ENCODE results near the gene RFNG.

The RFNG gene

GRCh38 chr17:82061047-82061925, 9.7 kb upstream of the RFNG start:
- TF ChIP-seq CTCF (IDR thresholded peaks at IDR 0.05; ENCODE audit: borderline replicate concordance, control extremely low read depth, extremely low read depth, insufficient read depth, missing control alignments), result no peak
- DNase-seq (ENCODE audit: low spot score), result no peak
- in situ Hi-C loops (cut with MboI; ENCODE audit: low sequenced_read_pairs, unreplicated experiment), result no loop called here

GRCh38 chr17:82060614-82061013, 9.0 kb upstream of the RFNG start:
- TF ChIP-seq CTCF (IDR thresholded peaks at IDR 0.05; ENCODE audit: borderline replicate concordance, control extremely low read depth, extremely low read depth, insufficient read depth, missing control alignments), result no peak
- DNase-seq (ENCODE audit: low spot score), result no peak
- in situ Hi-C loops (cut with MboI; ENCODE audit: low sequenced_read_pairs, unreplicated experiment), result no loop called here

GRCh38 chr17:82060001-82060380, 8.4 kb upstream of the RFNG start:
- no peak for TF ChIP-seq CTCF (IDR thresholded peaks at IDR 0.05; ENCODE audit: borderline replicate concordance, control extremely low read depth, extremely low read depth, insufficient read depth, missing control alignments)
- DNase-seq (ENCODE audit: low spot score), result no peak
- in situ Hi-C loops (cut with MboI; ENCODE audit: low sequenced_read_pairs, unreplicated experiment), result no loop called here

- no peak for TF ChIP-seq CTCF (IDR thresholded peaks at IDR 0.05; ENCODE audit: borderline replicate concordance, control extremely low read depth, extremely low read depth, insufficient read depth, missing control alignments)
- in situ Hi-C loops (cut with MboI; ENCODE audit: low sequenced_read_pairs, unreplicated experiment), result no loop called here
- no peak for DNase-seq (ENCODE audit: low spot score)
These were observed 7.8 kb upstream of the RFNG start for GRCh38 chr17:82059272-82060000.

- in situ Hi-C loops (cut with MboI; ENCODE audit: low sequenced_read_pairs, unreplicated experiment), result no loop called here
- no peak for TF ChIP-seq CTCF (IDR thresholded peaks at IDR 0.05; ENCODE audit: borderline replicate concordance, control extremely low read depth, extremely low read depth, insufficient read depth, missing control alignments)
- DNase-seq (ENCODE audit: low spot score), result no peak
These were observed 7.2 kb upstream of the RFNG start for GRCh38 chr17:82058855-82059249.

- in situ Hi-C loops (cut with MboI; ENCODE audit: low sequenced_read_pairs, unreplicated experiment), result no loop called here
- no peak for TF ChIP-seq CTCF (IDR thresholded peaks at IDR 0.05; ENCODE audit: borderline replicate concordance, control extremely low read depth, extremely low read depth, insufficient read depth, missing control alignments)
- no peak for DNase-seq (ENCODE audit: low spot score)
These were observed 6.7 kb upstream of the RFNG start for GRCh38 chr17:82058230-82058854.
